ENCODE results near the gene LRGUK.
"Not testable (repeated sequence)": the region's sequence is repeated elsewhere in the genome, so short reads cannot be mapped to it uniquely, and the experiment has no call there.

Gene LRGUK

GRCh38 chr7:134210976-134211663 is 84.0 kb downstream of the LRGUK start:
- Histone ChIP-seq H3K9me3 (ENCODE audit: control insufficient read depth, low read length) (no peaks in the 10 kb centered on the region), H3K4me2 (ENCODE audit: low read length) (no peak overlapping the region), H3K36me3 (ENCODE audit: control insufficient read depth, insufficient read depth, low read length) (no peaks in the 10 kb centered on the region), H3K4me1 (no peaks in the 10 kb centered on the region), H3K27ac (no peak overlapping the region), H3K4me3 (ENCODE audit: low read depth, low read length) (no peak overlapping the region), H3K79me2 (no peaks in the 10 kb centered on the region), H3K27me3 (ENCODE audit: control insufficient read depth, insufficient read depth, low read length) (no peaks in the 10 kb centered on the region), H3K9ac (no peak overlapping the region), H2AFZ (no peak overlapping the region)
- TF ChIP-seq CTCF (IDR thresholded peaks at IDR 0.05): no peak

- Histone ChIP-seq H3K27ac (no peak overlapping the region), H3K36me3 (ENCODE audit: control insufficient read depth, insufficient read depth, low read length) (no peaks in the 10 kb centered on the region), H3K4me3 (ENCODE audit: low read depth, low read length) (no peak overlapping the region), H3K4me1 (no peaks in the 10 kb centered on the region), H3K9me3 (ENCODE audit: control insufficient read depth, low read length) (no peaks in the 10 kb centered on the region), H3K79me2 (no peaks in the 10 kb centered on the region), H2AFZ (no peak overlapping the region), H3K9ac (no peak overlapping the region), H3K27me3 (ENCODE audit: control insufficient read depth, insufficient read depth, low read length) (no peaks in the 10 kb centered on the region), H3K4me2 (ENCODE audit: low read length) (no peak overlapping the region)
- TF ChIP-seq CTCF (IDR thresholded peaks at IDR 0.05): no peak
Observed at GRCh38 chr7:134211817-134212216, 84.7 kb downstream of the LRGUK start.

GRCh38 chr7:134212576-134213546 is 85.7 kb downstream of the LRGUK start:
- Histone ChIP-seq H3K4me1 (no peaks in the 10 kb centered on the region), H3K4me3 (ENCODE audit: low read depth, low read length) (no peak overlapping the region), H3K9me3 (ENCODE audit: control insufficient read depth, low read length) (no peaks in the 10 kb centered on the region), H3K79me2 (no peaks in the 10 kb centered on the region), H3K9ac (no peak overlapping the region), H3K27ac (no peak overlapping the region), H3K4me2 (ENCODE audit: low read length) (no peak overlapping the region), H2AFZ (no peak overlapping the region), H3K36me3 (ENCODE audit: control insufficient read depth, insufficient read depth, low read length) (no peaks in the 10 kb centered on the region), H3K27me3 (ENCODE audit: control insufficient read depth, insufficient read depth, low read length) (no peaks in the 10 kb centered on the region)
- no peak for TF ChIP-seq CTCF (IDR thresholded peaks at IDR 0.05)

GRCh38 chr7:134220236-134220635 is 93.1 kb downstream of the LRGUK start:
- Histone ChIP-seq H2AFZ (no peak overlapping the region), H3K36me3 (ENCODE audit: control insufficient read depth, insufficient read depth, low read length) (no peaks in the 10 kb centered on the region), H3K4me3 (ENCODE audit: low read depth, low read length) (no peak overlapping the region), H3K27ac (no peak overlapping the region), H3K9ac (no peak overlapping the region), H3K79me2 (no peaks in the 10 kb centered on the region), H3K4me2 (ENCODE audit: low read length) (no peak overlapping the region), H3K4me1 (no peaks in the 10 kb centered on the region), H3K27me3 (ENCODE audit: control insufficient read depth, insufficient read depth, low read length) (no peaks in the 10 kb centered on the region), H3K9me3 (ENCODE audit: control insufficient read depth, low read length) (no peaks in the 10 kb centered on the region)
- TF ChIP-seq CTCF (IDR thresholded peaks at IDR 0.05): no peak

- H3K9me3 ChIP-seq (ENCODE audit: control insufficient read depth, low read length); H3K4me3 ChIP-seq (ENCODE audit: low read depth, low read length); H3K9ac ChIP-seq; H3K27ac ChIP-seq; H3K4me2 ChIP-seq (ENCODE audit: low read length); H3K79me2 ChIP-seq; H3K27me3 ChIP-seq (ENCODE audit: control insufficient read depth, insufficient read depth, low read length); H3K36me3 ChIP-seq (ENCODE audit: control insufficient read depth, insufficient read depth, low read length); H3K4me1 ChIP-seq; H2AFZ ChIP-seq: not testable (repeated sequence)
Observed at GRCh38 chr7:134231296-134231695, 104.2 kb downstream of the LRGUK start.
